Peyer's patch (tissue), 4 donors: ENCODE data around the gene NFYC.

Source experiments
- POLR2A ChIP-seq, 2 donors: fragments of 450-650 bp; IDR thresholded peaks; one replicate each; pipeline ENCODE4 v1.5.1; 2017; ENCODE audit warnings: antibody characterized with exemption in 2 of 2, mild to moderate bottlenecking in 2 of 2, moderate library complexity in 2 of 2
- TF ChIP-seq, protein P1 (sequence below), 6 experiments: fragments of 450-650 bp in 4 of 6; fragments of 200-600 bp in 2 of 6; sonication (generic) in 1 of 6; IDR thresholded peaks; one replicate each; pipeline ENCODE4 v1.5.1; 2017 to 2019; ENCODE audit warnings: antibody characterized with exemption in 6 of 6, mild to moderate bottlenecking in 3 of 6, moderate library complexity in 1 of 6

DNA sequence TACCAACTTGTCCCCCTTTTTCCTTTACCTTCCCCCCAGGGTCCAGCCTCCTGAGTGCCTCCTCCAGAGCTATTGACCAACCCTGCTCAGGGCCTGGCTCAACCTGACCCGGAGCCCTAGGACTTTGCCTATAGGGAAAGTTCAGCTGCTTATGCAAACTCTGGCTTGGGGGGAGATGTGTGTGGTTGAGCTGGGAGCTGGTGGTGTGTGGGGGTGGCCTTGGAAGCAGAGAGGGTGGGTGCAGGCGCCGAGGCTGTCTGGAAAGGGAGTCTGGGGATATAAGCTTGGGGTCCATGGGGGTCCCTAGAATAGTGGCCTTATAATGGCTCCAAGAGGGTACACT is 106.1 kb downstream of the NFYC start:
- TF ChIP-seq, protein P1, sequence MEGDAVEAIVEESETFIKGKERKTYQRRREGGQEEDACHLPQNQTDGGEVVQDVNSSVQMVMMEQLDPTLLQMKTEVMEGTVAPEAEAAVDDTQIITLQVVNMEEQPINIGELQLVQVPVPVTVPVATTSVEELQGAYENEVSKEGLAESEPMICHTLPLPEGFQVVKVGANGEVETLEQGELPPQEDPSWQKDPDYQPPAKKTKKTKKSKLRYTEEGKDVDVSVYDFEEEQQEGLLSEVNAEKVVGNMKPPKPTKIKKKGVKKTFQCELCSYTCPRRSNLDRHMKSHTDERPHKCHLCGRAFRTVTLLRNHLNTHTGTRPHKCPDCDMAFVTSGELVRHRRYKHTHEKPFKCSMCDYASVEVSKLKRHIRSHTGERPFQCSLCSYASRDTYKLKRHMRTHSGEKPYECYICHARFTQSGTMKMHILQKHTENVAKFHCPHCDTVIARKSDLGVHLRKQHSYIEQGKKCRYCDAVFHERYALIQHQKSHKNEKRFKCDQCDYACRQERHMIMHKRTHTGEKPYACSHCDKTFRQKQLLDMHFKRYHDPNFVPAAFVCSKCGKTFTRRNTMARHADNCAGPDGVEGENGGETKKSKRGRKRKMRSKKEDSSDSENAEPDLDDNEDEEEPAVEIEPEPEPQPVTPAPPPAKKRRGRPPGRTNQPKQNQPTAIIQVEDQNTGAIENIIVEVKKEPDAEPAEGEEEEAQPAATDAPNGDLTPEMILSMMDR (IDR thresholded peaks at IDR 0.05): no peak
- no peak for TF ChIP-seq POLR2A (IDR thresholded peaks at IDR 0.05)
